ENCODE data around the gene DHX15. TPM values are rescaled to one million over a fixed set of nuclear protein-coding genes. Genes with fewer than 3 reads are reported as not detected.

Gene DHX15
- total RNA-seq, 1 experiment from 2014 or later: 240 TPM

DNA sequence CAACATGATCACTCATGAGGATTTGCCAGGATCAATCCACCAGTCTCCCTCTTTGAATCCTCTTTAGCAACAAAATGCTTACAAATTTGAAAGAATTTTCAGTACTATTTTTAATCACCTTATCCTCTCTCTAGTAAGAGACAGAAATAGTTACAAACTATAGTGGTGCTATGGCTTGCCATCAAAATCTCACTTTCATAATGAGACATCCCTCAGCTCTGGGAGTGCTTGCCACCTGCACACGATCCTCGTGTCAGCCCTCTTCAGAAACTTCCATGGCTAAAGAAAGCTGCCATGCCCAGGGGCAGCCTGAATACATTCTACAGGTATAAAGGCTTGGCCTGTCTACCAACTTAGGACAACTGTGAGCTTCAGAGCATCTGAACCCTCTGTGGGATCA, 5.1 kb upstream of the DHX15 start:
- POLR2A ChIA-PET: no interaction called here
- Mint-ChIP-seq H3K27ac (no peak overlapping the region), H3K9me3 (peaks cover 39% of the 10 kb centered on the region), H3K36me3 (peaks cover 27% of the 10 kb centered on the region), H3K27me3 (ENCODE audit: low read depth) (peaks cover 9% of the 10 kb centered on the region), H3K4me1 (peaks cover 15% of the 10 kb centered on the region; the same call in 1 of the 2 replicates), H3K4me3 (no peak overlapping the region)
- CTCF ChIA-PET: no interaction called here
- no peak for ATAC-seq
- TF ChIP-seq FOXK1 (CRISPR knock-in tag; IDR thresholded peaks at IDR 0.05) (no peak), NFYB (CRISPR knock-in tag; conservative IDR thresholded peaks at IDR 0.05; ENCODE audit: low read depth) (no peak), FOXJ3 (CRISPR knock-in tag; IDR thresholded peaks at IDR 0.05; ENCODE audit: borderline replicate concordance) (no peak), SMAD4 (CRISPR knock-in tag; IDR thresholded peaks at IDR 0.05) (no peak), STAT6 (CRISPR knock-in tag; conservative IDR thresholded peaks at IDR 0.05; ENCODE audit: low read depth) (no peak), ZNF219 (CRISPR knock-in tag; IDR thresholded peaks at IDR 0.05; ENCODE audit: borderline replicate concordance) (no peak), ZNF423 (CRISPR knock-in tag; IDR thresholded peaks at IDR 0.05) (no peak), KAT7 (CRISPR knock-in tag; IDR thresholded peaks at IDR 0.05; ENCODE audit: borderline replicate concordance) (no peak), E2F1 (CRISPR knock-in tag; IDR thresholded peaks at IDR 0.05) (no peak), PRRX2 (CRISPR knock-in tag; IDR thresholded peaks at IDR 0.05) (no peak), GRHL2 (CRISPR knock-in tag; IDR thresholded peaks at IDR 0.05; ENCODE audit: insufficient replicate concordance, severe bottlenecking) (no peak), ZNF416 (CRISPR knock-in tag; IDR thresholded peaks at IDR 0.05) (no peak), ATF1 (CRISPR knock-in tag; IDR thresholded peaks at IDR 0.05) (no peak), GABPB1 (CRISPR knock-in tag; IDR thresholded peaks at IDR 0.05) (no peak), IRF2 (CRISPR knock-in tag; IDR thresholded peaks at IDR 0.05; ENCODE audit: borderline replicate concordance, low read depth) (no peak), ZSCAN18 (CRISPR knock-in tag; IDR thresholded peaks at IDR 0.05) (no peak), TEAD1 (CRISPR knock-in tag; IDR thresholded peaks at IDR 0.05) (no peak), NR1H2 (CRISPR knock-in tag; IDR thresholded peaks at IDR 0.05) (no peak)
- TF ChIP-seq, protein P1, sequence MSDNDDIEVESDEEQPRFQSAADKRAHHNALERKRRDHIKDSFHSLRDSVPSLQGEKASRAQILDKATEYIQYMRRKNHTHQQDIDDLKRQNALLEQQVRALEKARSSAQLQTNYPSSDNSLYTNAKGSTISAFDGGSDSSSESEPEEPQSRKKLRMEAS (CRISPR knock-in tag; IDR thresholded peaks at IDR 0.05): no peak
- DNase-seq (ENCODE audit: low spot score): no peak

DNA sequence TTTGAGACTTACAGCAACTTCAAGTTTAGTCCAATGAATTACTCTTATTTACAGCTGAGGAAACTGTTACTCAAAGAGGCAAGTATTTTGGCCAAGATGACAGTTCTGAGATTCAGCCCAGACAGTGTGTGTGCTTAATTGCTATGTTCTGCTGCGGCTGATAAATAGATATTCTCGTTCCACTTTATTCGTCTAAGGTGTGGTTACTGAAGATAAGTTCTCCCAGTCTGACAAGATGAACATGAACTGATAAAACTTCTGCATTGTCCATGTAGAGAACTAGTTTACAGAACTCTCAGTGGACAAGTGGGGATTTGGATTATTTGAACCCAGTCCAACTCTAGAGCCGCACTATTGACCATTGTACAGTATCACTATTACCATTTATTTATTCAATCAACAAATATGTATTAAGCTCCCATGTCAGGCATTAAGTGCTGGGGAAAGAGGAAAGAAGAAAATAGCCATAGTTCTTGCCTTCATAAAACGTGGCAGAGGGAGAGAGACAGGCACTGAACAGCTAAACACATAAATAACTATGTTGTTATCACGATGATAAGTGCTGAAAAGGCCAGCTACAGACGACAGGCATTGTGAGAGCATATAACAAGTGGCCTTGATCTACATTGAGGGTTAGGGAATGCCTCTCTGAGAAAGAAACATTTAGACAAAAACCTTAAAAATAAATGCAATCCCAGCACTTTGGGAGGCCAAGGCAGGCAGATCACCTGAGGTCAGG, 4.0 kb upstream of the DHX15 start:
- Mint-ChIP-seq H3K27me3 (ENCODE audit: low read depth) (peaks cover 9% of the 10 kb centered on the region), H3K36me3 (peaks cover 30% of the 10 kb centered on the region), H3K4me1 (peaks cover 12% of the 10 kb centered on the region; the same call in 1 of the 2 replicates), H3K27ac (no peak overlapping the region), H3K9me3 (peaks cover 39% of the 10 kb centered on the region), H3K4me3 (no peak overlapping the region)
- CTCF ChIA-PET: no interaction called here
- DNase-seq (ENCODE audit: low spot score) (no peak), ATAC-seq (no peak)
- POLR2A ChIA-PET: no interaction called here
- TF ChIP-seq ZNF317 (CRISPR knock-in tag; IDR thresholded peaks at IDR 0.05; ENCODE audit: borderline replicate concordance, low read depth): no peak
- TF ChIP-seq, protein P2, sequence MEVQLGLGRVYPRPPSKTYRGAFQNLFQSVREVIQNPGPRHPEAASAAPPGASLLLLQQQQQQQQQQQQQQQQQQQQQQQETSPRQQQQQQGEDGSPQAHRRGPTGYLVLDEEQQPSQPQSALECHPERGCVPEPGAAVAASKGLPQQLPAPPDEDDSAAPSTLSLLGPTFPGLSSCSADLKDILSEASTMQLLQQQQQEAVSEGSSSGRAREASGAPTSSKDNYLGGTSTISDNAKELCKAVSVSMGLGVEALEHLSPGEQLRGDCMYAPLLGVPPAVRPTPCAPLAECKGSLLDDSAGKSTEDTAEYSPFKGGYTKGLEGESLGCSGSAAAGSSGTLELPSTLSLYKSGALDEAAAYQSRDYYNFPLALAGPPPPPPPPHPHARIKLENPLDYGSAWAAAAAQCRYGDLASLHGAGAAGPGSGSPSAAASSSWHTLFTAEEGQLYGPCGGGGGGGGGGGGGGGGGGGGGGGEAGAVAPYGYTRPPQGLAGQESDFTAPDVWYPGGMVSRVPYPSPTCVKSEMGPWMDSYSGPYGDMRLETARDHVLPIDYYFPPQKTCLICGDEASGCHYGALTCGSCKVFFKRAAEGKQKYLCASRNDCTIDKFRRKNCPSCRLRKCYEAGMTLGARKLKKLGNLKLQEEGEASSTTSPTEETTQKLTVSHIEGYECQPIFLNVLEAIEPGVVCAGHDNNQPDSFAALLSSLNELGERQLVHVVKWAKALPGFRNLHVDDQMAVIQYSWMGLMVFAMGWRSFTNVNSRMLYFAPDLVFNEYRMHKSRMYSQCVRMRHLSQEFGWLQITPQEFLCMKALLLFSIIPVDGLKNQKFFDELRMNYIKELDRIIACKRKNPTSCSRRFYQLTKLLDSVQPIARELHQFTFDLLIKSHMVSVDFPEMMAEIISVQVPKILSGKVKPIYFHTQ (CRISPR knock-in tag; IDR thresholded peaks at IDR 0.05): no peak
- TF ChIP-seq ZNF138 (CRISPR knock-in tag; conservative IDR thresholded peaks at IDR 0.05): no peak
- no peak for TF ChIP-seq ZMAT4 (CRISPR knock-in tag; IDR thresholded peaks at IDR 0.05)
- no peak for TF ChIP-seq RORB (CRISPR knock-in tag; IDR thresholded peaks at IDR 0.05)
- no peak for TF ChIP-seq CREM (CRISPR knock-in tag; IDR thresholded peaks at IDR 0.05)
- TF ChIP-seq, protein P3, sequence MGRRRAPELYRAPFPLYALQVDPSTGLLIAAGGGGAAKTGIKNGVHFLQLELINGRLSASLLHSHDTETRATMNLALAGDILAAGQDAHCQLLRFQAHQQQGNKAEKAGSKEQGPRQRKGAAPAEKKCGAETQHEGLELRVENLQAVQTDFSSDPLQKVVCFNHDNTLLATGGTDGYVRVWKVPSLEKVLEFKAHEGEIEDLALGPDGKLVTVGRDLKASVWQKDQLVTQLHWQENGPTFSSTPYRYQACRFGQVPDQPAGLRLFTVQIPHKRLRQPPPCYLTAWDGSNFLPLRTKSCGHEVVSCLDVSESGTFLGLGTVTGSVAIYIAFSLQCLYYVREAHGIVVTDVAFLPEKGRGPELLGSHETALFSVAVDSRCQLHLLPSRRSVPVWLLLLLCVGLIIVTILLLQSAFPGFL (CRISPR knock-in tag; IDR thresholded peaks at IDR 0.05; ENCODE audit: borderline replicate concordance): no peak
- TF ChIP-seq, protein P1 (CRISPR knock-in tag; IDR thresholded peaks at IDR 0.05): no peak
- TF ChIP-seq TEAD1 (CRISPR knock-in tag; IDR thresholded peaks at IDR 0.05): no peak
